Liver (tissue), 3 donors: ENCODE data around the gene TMEM86B.

Experiments used
- ATF3 ChIP-seq: IDR thresholded peaks from 2 replicates; pipeline ENCODE4 v1.6.1; 2016; ENCODE audit warnings: antibody characterized with exemption
- CTCF ChIP-seq: fragments of 150-350 bp; IDR thresholded peaks from 2 replicates; pipeline ENCODE4 v1.5.1; 2017; ENCODE audit warnings: improper control_type of control experiment, low read depth, low read length; ENCODE audit not compliant: missing input control
- EGR1 ChIP-seq, 2 donors: IDR thresholded peaks; 2 replicates each; pipeline ENCODE4 v1.6.1; 2016 to 2018; ENCODE audit warnings: antibody characterized with exemption in 2 of 2, low read depth in 2 of 2
- FOXA2 ChIP-seq: IDR thresholded peaks from 2 replicates; pipeline ENCODE4 v1.6.1; 2016; ENCODE audit warnings: antibody characterized with exemption
- GABPA ChIP-seq, 2 donors: IDR thresholded peaks in 1 of 2; conservative IDR thresholded peaks in 1 of 2; 2 replicates each; pipeline ENCODE4 v1.6.1; 2016; ENCODE audit warnings: antibody characterized with exemption in 2 of 2, mild to moderate bottlenecking in 1 of 2, moderate library complexity in 1 of 2
- JUND ChIP-seq, 2 donors: IDR thresholded peaks; 2 replicates each; pipeline ENCODE4 v1.6.1; 2016; ENCODE audit warnings: antibody characterized with exemption in 2 of 2
- MAX ChIP-seq: IDR thresholded peaks from 2 replicates; pipeline ENCODE4 v1.6.1; 2016; ENCODE audit warnings: antibody characterized with exemption
- RAD21 ChIP-seq, 2 donors: IDR thresholded peaks; 2 replicates each; pipeline ENCODE4 v1.6.1; 2016; ENCODE audit warnings: antibody characterized with exemption in 2 of 2, mild to moderate bottlenecking in 2 of 2
- REST ChIP-seq: IDR thresholded peaks from 2 replicates; pipeline ENCODE4 v1.6.1; 2016; ENCODE audit warnings: antibody characterized with exemption, mild to moderate bottlenecking
- RXRA ChIP-seq, 2 donors: IDR thresholded peaks; 2 replicates each; pipeline ENCODE4 v1.6.1; 2017 to 2018; ENCODE audit warnings: antibody characterized with exemption in 2 of 2, mild to moderate bottlenecking in 1 of 2
- SP1 ChIP-seq: IDR thresholded peaks from 2 replicates; pipeline ENCODE4 v1.6.1; 2018; ENCODE audit warnings: antibody characterized with exemption, mild to moderate bottlenecking
- TAF1 ChIP-seq: conservative IDR thresholded peaks from 2 replicates; pipeline ENCODE4 v1.6.1; 2016; ENCODE audit warnings: antibody characterized with exemption, mild to moderate bottlenecking
- YY1 ChIP-seq: IDR thresholded peaks from 2 replicates; pipeline ENCODE4 v1.6.1; 2016; ENCODE audit warnings: antibody characterized with exemption, mild to moderate bottlenecking
- ZBTB33 ChIP-seq: IDR thresholded peaks from 2 replicates; pipeline ENCODE4 v1.6.1; 2016; ENCODE audit warnings: antibody characterized with exemption
- donor health status: healthy.
- donor health status: healthy.

GRCh38 chr19:55266840-55267239 lies 38.3 kb upstream of the TMEM86B start:
- TF ChIP-seq RAD21 (IDR thresholded peaks at IDR 0.05), result no peak
- no peak for TF ChIP-seq CTCF
- TF ChIP-seq JUND (IDR thresholded peaks at IDR 0.05), result no peak
- no peak for TF ChIP-seq GABPA (IDR thresholded peaks at IDR 0.05 in 1 of 2, conservative IDR thresholded peaks at IDR 0.05 in 1 of 2)
- no peak for TF ChIP-seq REST
- no peak for TF ChIP-seq RXRA (IDR thresholded peaks at IDR 0.05)
- TF ChIP-seq YY1, result no peak
- TF ChIP-seq TAF1, result no peak
- no peak for TF ChIP-seq MAX
- TF ChIP-seq ATF3, result no peak
- no peak for TF ChIP-seq SP1
- TF ChIP-seq EGR1 (IDR thresholded peaks at IDR 0.05; ENCODE audit: low read depth in 2 of 2), result no peak
- TF ChIP-seq FOXA2, result no peak
- TF ChIP-seq ZBTB33, result no peak
